Karpas-422 (cell line): ENCODE measurements around the gene MDGA2. TPM values are rescaled to one million over a fixed set of nuclear protein-coding genes. Genes with fewer than 3 reads are reported as not detected.

Experiments used
- DNase-seq: peaks from one replicate; pipeline ENCODE4 v3.0.0-alpha.2; 2015
- H2AFZ ChIP-seq: fragments of 200-600 bp; sonication (generic); 2 replicates; pipeline ENCODE4 v1.6.1; 2014; ENCODE audit warnings: antibody characterized with exemption, low read length, mixed read lengths
- H3K27ac ChIP-seq: fragments of 200-600 bp; sonication (generic); 2 replicates; pipeline ENCODE4 v1.5.1; 2014; ENCODE audit warnings: mild to moderate bottlenecking, low read length, moderate library complexity
- H3K27me3 ChIP-seq: fragments of 200-600 bp; sonication (generic); 2 replicates; pipeline ENCODE4 v1.6.1; 2014; ENCODE audit warnings: low read length, mixed read lengths
- H3K36me3 ChIP-seq: fragments of 200-600 bp; sonication (generic); 2 replicates; pipeline ENCODE4 v1.6.1; 2014; ENCODE audit warnings: low read length, mixed read lengths; ENCODE audit not compliant: insufficient read depth
- H3K4me1 ChIP-seq: fragments of 200-600 bp; sonication (generic); 2 replicates; pipeline ENCODE4 v1.6.1; 2014; ENCODE audit warnings: mild to moderate bottlenecking, low read length, mixed read lengths
- H3K4me2 ChIP-seq: fragments of 200-600 bp; sonication (generic); 2 replicates; pipeline ENCODE4 v1.6.1; 2014; ENCODE audit warnings: low read length, low read depth, mild to moderate bottlenecking; ENCODE audit not compliant: poor library complexity, severe bottlenecking
- H3K4me3 ChIP-seq: fragments of 200-600 bp; sonication (generic); 2 replicates; pipeline ENCODE4 v1.5.1; 2014; ENCODE audit warnings: mild to moderate bottlenecking, antibody characterized with exemption, low read length, mixed read lengths
- H3K79me2 ChIP-seq: fragments of 200-600 bp; sonication (generic); 2 replicates; pipeline ENCODE4 v1.6.1; 2014; ENCODE audit warnings: mild to moderate bottlenecking, low read length, mixed read lengths
- H3K9ac ChIP-seq: fragments of 200-600 bp; sonication (generic); 2 replicates; pipeline ENCODE4 v1.6.0; 2014; ENCODE audit warnings: low read length
- H3K9me2 ChIP-seq: fragments of 200-600 bp; sonication (generic), shearing (Covaris generic); replicated peaks from 2 replicates; pipeline ENCODE4 v1.6.0; 2014; ENCODE audit warnings: mild to moderate bottlenecking, low read length, moderate library complexity; ENCODE audit not compliant: insufficient read depth
- H3K9me3 ChIP-seq: fragments of 300-700, 200-600 bp; sonication (generic); 2 replicates; pipeline ENCODE4 v1.6.1; 2014; ENCODE audit warnings: low read length, mixed read lengths
- H4K20me1 ChIP-seq: fragments of 200-600 bp; sonication (generic); 2 replicates; pipeline ENCODE4 v1.6.1; 2014; ENCODE audit warnings: mild to moderate bottlenecking, antibody characterized with exemption, low read length, low read depth; ENCODE audit not compliant: insufficient read depth
- total RNA-seq: library from RNA; depleted of rRNA; stranded (reverse); fragments of >200 nt; shearing (Covaris generic); gene quantifications from 2 replicates; pipeline ENCODE4 v1.2.3, GENCODE V29; 2014; ENCODE audit warnings: low replicate concordance

MDGA2 gene
- total RNA-seq, 1 experiment from 2014 or later, result not detected

- no peaks in the 10 kb centered on the region for H3K4me1 ChIP-seq
- H3K79me2 ChIP-seq, result no peaks in the 10 kb centered on the region
- no peaks in the 10 kb centered on the region for H3K9me2 ChIP-seq
- H3K9ac ChIP-seq, result no peak overlapping the region
- H2AFZ ChIP-seq, result no peak overlapping the region
- H3K27me3 ChIP-seq, result no peaks in the 10 kb centered on the region
- H3K4me2 ChIP-seq, result no peak overlapping the region
- H3K36me3 ChIP-seq, result no peaks in the 10 kb centered on the region
- no peak overlapping the region for H3K4me3 ChIP-seq
- no peak overlapping the region for H3K27ac ChIP-seq
- H4K20me1 ChIP-seq, result no peaks in the 10 kb centered on the region
- peaks cover 43% of the 10 kb centered on the region for H3K9me3 ChIP-seq
- no peak for DNase-seq
Observed at GRCh38 chr14:47678157-47678556, 2.8 kb upstream of the MDGA2 start.

- no peak for DNase-seq
- H3K27ac ChIP-seq, result no peak overlapping the region
- no peak overlapping the region for H3K4me3 ChIP-seq
- H3K9ac ChIP-seq, result no peak overlapping the region
- no peaks in the 10 kb centered on the region for H3K9me2 ChIP-seq
- H3K4me1 ChIP-seq, result no peaks in the 10 kb centered on the region
- peaks cover 52% of the 10 kb centered on the region for H3K9me3 ChIP-seq
- no peak overlapping the region for H2AFZ ChIP-seq
- H4K20me1 ChIP-seq, result no peaks in the 10 kb centered on the region
- no peaks in the 10 kb centered on the region for H3K27me3 ChIP-seq
- no peak overlapping the region for H3K4me2 ChIP-seq
- no peaks in the 10 kb centered on the region for H3K79me2 ChIP-seq
- H3K36me3 ChIP-seq, result no peaks in the 10 kb centered on the region
Observed at GRCh38 chr14:47676315-47676617, 861 bp upstream of the MDGA2 start.

GRCh38 chr14:47674543-47675465 is 601 bp downstream of the MDGA2 start:
- Histone ChIP-seq H2AFZ (no peak overlapping the region), H3K9me3 (peaks cover 63% of the 10 kb centered on the region), H3K9ac (no peak overlapping the region), H3K27ac (no peak overlapping the region), H3K36me3 (no peaks in the 10 kb centered on the region), H4K20me1 (no peaks in the 10 kb centered on the region), H3K79me2 (no peaks in the 10 kb centered on the region), H3K9me2 (no peaks in the 10 kb centered on the region), H3K4me2 (no peak overlapping the region), H3K27me3 (no peaks in the 10 kb centered on the region), H3K4me3 (no peak overlapping the region), H3K4me1 (no peaks in the 10 kb centered on the region)
- no peak for DNase-seq

- no peaks in the 10 kb centered on the region for H3K9me2 ChIP-seq
- no peak overlapping the region for H3K9ac ChIP-seq
- no peaks in the 10 kb centered on the region for H3K4me1 ChIP-seq
- no peaks in the 10 kb centered on the region for H3K27me3 ChIP-seq
- DNase-seq, result no peak
- peaks cover 63% of the 10 kb centered on the region for H3K9me3 ChIP-seq
- H3K4me3 ChIP-seq, result no peak overlapping the region
- no peak overlapping the region for H3K4me2 ChIP-seq
- no peaks in the 10 kb centered on the region for H3K79me2 ChIP-seq
- no peak overlapping the region for H3K27ac ChIP-seq
- no peaks in the 10 kb centered on the region for H3K36me3 ChIP-seq
- H2AFZ ChIP-seq, result no peak overlapping the region
- no peaks in the 10 kb centered on the region for H4K20me1 ChIP-seq
Observed at GRCh38 chr14:47674148-47674542, 1.3 kb downstream of the MDGA2 start.

GRCh38 chr14:47665337-47666134 is 9.9 kb downstream of the MDGA2 start:
- Histone ChIP-seq H3K27me3 (no peaks in the 10 kb centered on the region), H4K20me1 (no peaks in the 10 kb centered on the region), H3K27ac (no peak overlapping the region), H3K4me3 (no peak overlapping the region), H3K9ac (no peak overlapping the region), H3K4me2 (no peak overlapping the region), H3K36me3 (no peaks in the 10 kb centered on the region), H2AFZ (no peak overlapping the region), H3K9me3 (peaks cover 40% of the 10 kb centered on the region), H3K4me1 (no peaks in the 10 kb centered on the region), H3K9me2 (no peaks in the 10 kb centered on the region), H3K79me2 (no peaks in the 10 kb centered on the region)
- no peak for DNase-seq

GRCh38 chr14:47662466-47662865 is 12.9 kb downstream of the MDGA2 start:
- peaks cover 41% of the 10 kb centered on the region for H3K9me3 ChIP-seq
- H3K79me2 ChIP-seq, result no peaks in the 10 kb centered on the region
- H3K9me2 ChIP-seq, result no peaks in the 10 kb centered on the region
- no peak for DNase-seq
- no peaks in the 10 kb centered on the region for H3K36me3 ChIP-seq
- H3K4me2 ChIP-seq, result no peak overlapping the region
- no peak overlapping the region for H3K9ac ChIP-seq
- no peaks in the 10 kb centered on the region for H4K20me1 ChIP-seq
- no peaks in the 10 kb centered on the region for H3K27me3 ChIP-seq
- no peak overlapping the region for H2AFZ ChIP-seq
- H3K4me3 ChIP-seq, result no peak overlapping the region
- no peak overlapping the region for H3K27ac ChIP-seq
- no peaks in the 10 kb centered on the region for H3K4me1 ChIP-seq

GRCh38 chr14:47660158-47660557 is 15.2 kb downstream of the MDGA2 start:
- H4K20me1 ChIP-seq, result no peaks in the 10 kb centered on the region
- no peaks in the 10 kb centered on the region for H3K36me3 ChIP-seq
- H2AFZ ChIP-seq, result no peak overlapping the region
- no peak for DNase-seq
- no peak overlapping the region for H3K4me3 ChIP-seq
- H3K79me2 ChIP-seq, result no peaks in the 10 kb centered on the region
- no peak overlapping the region for H3K27ac ChIP-seq
- H3K9me2 ChIP-seq, result no peaks in the 10 kb centered on the region
- H3K27me3 ChIP-seq, result no peaks in the 10 kb centered on the region
- no peaks in the 10 kb centered on the region for H3K4me1 ChIP-seq
- no peak overlapping the region for H3K9ac ChIP-seq
- peaks cover 58% of the 10 kb centered on the region for H3K9me3 ChIP-seq
- H3K4me2 ChIP-seq, result no peak overlapping the region

GRCh38 chr14:47658041-47658440 is 17.4 kb downstream of the MDGA2 start:
- H3K79me2 ChIP-seq, result no peaks in the 10 kb centered on the region
- no peaks in the 10 kb centered on the region for H3K27me3 ChIP-seq
- H2AFZ ChIP-seq, result no peak overlapping the region
- H3K27ac ChIP-seq, result no peak overlapping the region
- DNase-seq, result no peak
- no peak overlapping the region for H3K4me2 ChIP-seq
- no peaks in the 10 kb centered on the region for H3K9me2 ChIP-seq
- no peak overlapping the region for H3K9ac ChIP-seq
- no peaks in the 10 kb centered on the region for H3K36me3 ChIP-seq
- H3K9me3 ChIP-seq, result peaks cover 67% of the 10 kb centered on the region
- H4K20me1 ChIP-seq, result no peaks in the 10 kb centered on the region
- no peaks in the 10 kb centered on the region for H3K4me1 ChIP-seq
- no peak overlapping the region for H3K4me3 ChIP-seq
